ENCODE measurements around the gene BTBD9.

BTBD9 gene

GRCh38 chr6:38161754-38162492, 477.8 kb downstream of the BTBD9 start:
- DNase-seq (ENCODE audit: low spot score) = no peak

- no peak for DNase-seq (ENCODE audit: low spot score)
Measured at GRCh38 chr6:38161331-38161730, 478.4 kb downstream of the BTBD9 start.

GRCh38 chr6:38160831-38161230, 478.9 kb downstream of the BTBD9 start:
- DNase-seq (ENCODE audit: low spot score) = no peak

- DNase-seq (ENCODE audit: low spot score) = no peak
Measured at GRCh38 chr6:38159596-38159995, 480.1 kb downstream of the BTBD9 start.

GRCh38 chr6:38158762-38159350, 480.9 kb downstream of the BTBD9 start:
- DNase-seq (ENCODE audit: low spot score) = no peak

GRCh38 chr6:38157905-38158304, 481.8 kb downstream of the BTBD9 start:
- no peak for DNase-seq (ENCODE audit: low spot score)

- no peak for DNase-seq (ENCODE audit: low spot score)
Measured at GRCh38 chr6:38156818-38157565, 482.7 kb downstream of the BTBD9 start.

- no peak for DNase-seq (ENCODE audit: low spot score)
Measured at GRCh38 chr6:38155621-38156204, 484.0 kb downstream of the BTBD9 start.

GRCh38 chr6:38155144-38155543, 484.6 kb downstream of the BTBD9 start:
- no peak for DNase-seq (ENCODE audit: low spot score)

GRCh38 chr6:38154731-38155130, 485.0 kb downstream of the BTBD9 start:
- no peak for DNase-seq (ENCODE audit: low spot score)

GRCh38 chr6:38153798-38154345, 485.9 kb downstream of the BTBD9 start:
- DNase-seq (ENCODE audit: low spot score) = no peak

- DNase-seq (ENCODE audit: low spot score) = no peak
Measured at GRCh38 chr6:38153076-38153797, 486.5 kb downstream of the BTBD9 start.

- no peak for DNase-seq (ENCODE audit: low spot score)
Measured at GRCh38 chr6:38152620-38153019, 487.1 kb downstream of the BTBD9 start.

GRCh38 chr6:38151580-38152500, 487.9 kb downstream of the BTBD9 start:
- DNase-seq (ENCODE audit: low spot score) = no peak

GRCh38 chr6:38150681-38151296, 488.9 kb downstream of the BTBD9 start:
- no peak for DNase-seq (ENCODE audit: low spot score)

- no peak for DNase-seq (ENCODE audit: low spot score)
Measured at GRCh38 chr6:38150021-38150420, 489.7 kb downstream of the BTBD9 start.

- DNase-seq (ENCODE audit: low spot score) = no peak
Measured at GRCh38 chr6:38149531-38149930, 490.2 kb downstream of the BTBD9 start.

GRCh38 chr6:38148606-38149005, 491.1 kb downstream of the BTBD9 start:
- no peak for DNase-seq (ENCODE audit: low spot score)

GRCh38 chr6:38146734-38147027, 493.0 kb downstream of the BTBD9 start:
- no peak for DNase-seq (ENCODE audit: low spot score)

- no peak for DNase-seq (ENCODE audit: low spot score)
Measured at GRCh38 chr6:38146021-38146733, 493.6 kb downstream of the BTBD9 start.

Data from NAMALWA (cell line).